Islet precursor cell (in vitro differentiated cells): ENCODE measurements around the gene PLEKHJ1.

Source experiments
- DNase-seq: peaks from one replicate; pipeline ENCODE4 v3.0.0-alpha.2; 2018

The PLEKHJ1 gene

GRCh38 chr19:2234996-2235380, 1.1 kb downstream of the PLEKHJ1 start:
- no peak for DNase-seq

- DNase-seq, result no peak
Observed at GRCh38 chr19:2233601-2234280, 2.4 kb downstream of the PLEKHJ1 start.

- no peak for DNase-seq
Observed at GRCh38 chr19:2232286-2233151, 3.6 kb downstream of the PLEKHJ1 start.

GRCh38 chr19:2231621-2232221, 4.4 kb downstream of the PLEKHJ1 start:
- no peak for DNase-seq

- no peak for DNase-seq
Observed at GRCh38 chr19:2230807-2231533, 5.2 kb downstream of the PLEKHJ1 start.

- DNase-seq, result no peak
Observed at GRCh38 chr19:2230033-2230531, 6.0 kb downstream of the PLEKHJ1 start.

- DNase-seq, result no peak
Observed at GRCh38 chr19:2229103-2230032, 6.8 kb downstream of the PLEKHJ1 start.

- no peak for DNase-seq
Observed at GRCh38 chr19:2228157-2229030, 7.7 kb downstream of the PLEKHJ1 start.

GRCh38 chr19:2227415-2228156, 8.5 kb downstream of the PLEKHJ1 start:
- DNase-seq, result no peak

- DNase-seq, result no peak
Observed at GRCh38 chr19:2226840-2227360, 9.2 kb downstream of the PLEKHJ1 start.

- no peak for DNase-seq
Observed at GRCh38 chr19:2226051-2226839, 9.9 kb downstream of the PLEKHJ1 start.

- DNase-seq, result no peak
Observed at GRCh38 chr19:2225415-2226050, 10.6 kb downstream of the PLEKHJ1 start.

GRCh38 chr19:2224754-2225349, 11.3 kb downstream of the PLEKHJ1 start:
- no peak for DNase-seq

GRCh38 chr19:2223959-2224358, 12.2 kb downstream of the PLEKHJ1 start:
- no peak for DNase-seq

GRCh38 chr19:2223391-2223790, 12.7 kb downstream of the PLEKHJ1 start:
- DNase-seq, result no peak

GRCh38 chr19:2221918-2222317, 14.2 kb downstream of the PLEKHJ1 start:
- DNase-seq, result no peak

GRCh38 chr19:2221250-2221831, 14.8 kb downstream of the PLEKHJ1 start:
- DNase-seq, result no peak

- no peak for DNase-seq
Observed at GRCh38 chr19:2219726-2220125, 16.4 kb downstream of the PLEKHJ1 start.
